Adrenal gland (tissue), 12 donors: ENCODE measurements around the gene TTYH3. TPM values are rescaled to one million over a fixed set of nuclear protein-coding genes. Genes with fewer than 3 reads are reported as not detected.
A peak's percentile ranks its signal among the peaks of the same experiment; 100 is the strongest.

Experiments used
- DNase-seq, 7 donors: peaks; one replicate each; pipeline ENCODE4 v3.0.0-alpha.2; 2019 to 2020
- H3K27ac ChIP-seq, 5 donors: fragments of 200-600 bp; sonication (generic) in 4 of 5; 1 replicate in 3 of 5; 2 replicates in 2 of 5; pipeline versions ENCODE4 v1.5.1 to v1.8.0; 2016 to 2020; ENCODE audit warnings: mild to moderate bottlenecking in 1 of 5
- H3K27me3 ChIP-seq: fragments of 200-600 bp; 2 replicates; pipeline ENCODE4 v1.8.0; 2021
- H3K36me3 ChIP-seq, 2 donors: fragments of 200-600 bp; replicated peaks in 1 of 2; 1 replicate in 1 of 2; 2 replicates in 1 of 2; pipeline versions ENCODE4 v1.5.1 to v1.8.0; 2018 to 2022
- H3K4me1 ChIP-seq, 2 donors: fragments of 200-600 bp; replicated peaks in 1 of 2; 1 replicate in 1 of 2; 2 replicates in 1 of 2; pipeline versions ENCODE4 v1.5.1 to v1.8.0; 2018 to 2021
- H3K4me3 ChIP-seq, 4 donors: fragments of 200-600 bp; sonication (generic) in 3 of 4; one replicate each; pipeline ENCODE4 v1.5.1; 2016 to 2018
- H3K9me3 ChIP-seq, 3 donors: fragments of 200-600 bp; sonication (generic) in 1 of 3; replicated peaks in 1 of 3; 1 replicate in 2 of 3; 2 replicates in 1 of 3; pipeline versions ENCODE4 v1.5.1 to v1.8.0; 2016 to 2021
- CTCF ChIP-seq, 6 experiments: fragments of 450-650 bp in 4 of 6; fragments of 200-600 bp in 2 of 6; sonication (generic) in 1 of 6; IDR thresholded peaks; 1 replicate in 5 of 6; 2 replicates in 1 of 6; pipeline versions ENCODE4 v1.5.1 to v1.8.0; 2016 to 2021; ENCODE audit warnings: antibody characterized with exemption in 6 of 6, mild to moderate bottlenecking in 2 of 6, moderate library complexity in 1 of 6
- POLR2A ChIP-seq, 2 donors: fragments of 450-650 bp; IDR thresholded peaks; one replicate each; pipeline ENCODE4 v1.6.1; 2017; ENCODE audit warnings: antibody characterized with exemption in 2 of 2, mild to moderate bottlenecking in 2 of 2, moderate library complexity in 1 of 2
- WGBS, 4 donors: extraction: QIAGEN DNeasy Blood & Tissue Kit in 2 of 4; methylation state at CpG; one replicate each; pipeline versions ENCODE4 v1.1.5 to v1.1.7; 2013 to 2017; 5-methylcytosine and 5-hydroxymethylcytosine counted together
- intact Hi-C, 2 donors: fragments of 100-400 bp; cut with DNase I; formaldehyde crosslinking; loops; one replicate each; pipeline versions ENCODE4 v1.14.1 to v1.15.0; 2022 to 2023
- polyA plus RNA-seq, 3 donors: library from polyadenylated mRNA; stranded (reverse); fragments of 200-250 nt in 2 of 3; fragments of 350-450 nt in 1 of 3; fragmentation: Illumina TruSeq in 1 of 3; extraction: RNeasy Lipid Tissue Mini Kit (QIAGEN cat#74804) in 1 of 3; gene quantifications; one replicate each; pipeline ENCODE4 v1.2.3, GENCODE V29; 2013 to 2014
- total RNA-seq, 9 donors: library from RNA; depleted of rRNA in 4 of 9; stranded (reverse); fragments of >200 nt in 4 of 9; fragments of 120-200 nt in 1 of 9; fragmentation: NEBNext Ultra II Directional in 1 of 9; extraction: Animal tissue kit (Norgen Biotek cat#: 25700) in 1 of 9; gene quantifications; one replicate each; pipeline versions ENCODE4 v1.1.0 to v1.2.4, GENCODE V29; 2013 to 2023
- donor health status: healthy with polysubstance abuse.
- donor health status: Bipolar disorder and iron deficiency.
- donor health status: DM: yes; HTN: yes; CAD: no.
- donor health status: DM: no; HTN: no; CAD: no.
- donor health status: DM: no; HTN: no; CAD: no.
- donor health status: DM: yes; HTN: yes; CAD: no.

The TTYH3 gene
- total and polyA plus RNA-seq, 12 donors, result 5.2 to 86.3 (median 53.2) TPM

GRCh38 chr7:2624293-2624886 lies 7.4 kb upstream of the TTYH3 start:
- 40 to 63% (median 56%) methylated on average over 6 to 18 of the region's 18 CpGs for WGBS, 4 donors
- Histone ChIP-seq H3K4me1 (peaks cover 23 to 41% of the 10 kb centered on the region in 2 donors), H3K9me3 (no peaks in the 10 kb centered on the region), H3K4me3 (no peak overlapping the region), H3K27ac (peak overlapping the region in 1 of 5 donors; percentile 38), H3K27me3 (no peaks in the 10 kb centered on the region), H3K36me3 (no peaks in the 10 kb centered on the region)
- intact Hi-C loops, result no loop called here
- DNase-seq, result no peak
- no peak for TF ChIP-seq CTCF (IDR thresholded peaks at IDR 0.05)
- no peak for TF ChIP-seq POLR2A (IDR thresholded peaks at IDR 0.05)

GRCh38 chr7:2626498-2627117 lies 5.2 kb upstream of the TTYH3 start:
- peak in 2 of 7 donors; percentile 25 to 42 for DNase-seq
- Histone ChIP-seq H3K9me3 (no peaks in the 10 kb centered on the region), H3K4me3 (no peak overlapping the region), H3K27ac (peak overlapping the region in 1 of 5 donors; percentile 42), H3K27me3 (no peaks in the 10 kb centered on the region), H3K4me1 (peaks cover 19 to 33% of the 10 kb centered on the region in 2 donors), H3K36me3 (no peaks in the 10 kb centered on the region)
- 60 to 75% (median 72%) methylated on average over 3 to 20 of the region's 20 CpGs for WGBS, 4 donors
- TF ChIP-seq CTCF (IDR thresholded peaks at IDR 0.05) (no peak), POLR2A (IDR thresholded peaks at IDR 0.05) (no peak)
- intact Hi-C loops, result no loop called here

GRCh38 chr7:2627258-2628129 lies 4.3 kb upstream of the TTYH3 start:
- no peak for DNase-seq
- H3K4me1 ChIP-seq, result peaks cover 16 to 27% of the 10 kb centered on the region in 2 donors
- no peaks in the 10 kb centered on the region for H3K9me3 ChIP-seq
- H3K36me3 ChIP-seq, result no peaks in the 10 kb centered on the region
- TF ChIP-seq CTCF (IDR thresholded peaks at IDR 0.05), result no peak
- no peak for TF ChIP-seq POLR2A (IDR thresholded peaks at IDR 0.05)
- intact Hi-C loops, result no loop called here
- H3K27ac ChIP-seq, result peak overlapping the region in 1 of 5 donors; percentile 42
- no peak overlapping the region for H3K4me3 ChIP-seq
- H3K27me3 ChIP-seq, result no peaks in the 10 kb centered on the region
- WGBS, 4 donors, result 83 to 86% (median 85%) methylated on average over 6 to 9 of the region's 9 CpGs

GRCh38 chr7:2628130-2628482 lies 3.7 kb upstream of the TTYH3 start:
- WGBS, 4 donors, result 76 to 88% (median 87%) methylated on average over 11 to 12 of the region's 12 CpGs
- H3K27ac ChIP-seq, result no peak overlapping the region
- H3K9me3 ChIP-seq, result no peaks in the 10 kb centered on the region
- no peak for TF ChIP-seq CTCF (IDR thresholded peaks at IDR 0.05)
- no peaks in the 10 kb centered on the region for H3K27me3 ChIP-seq
- no peaks in the 10 kb centered on the region for H3K36me3 ChIP-seq
- DNase-seq, result no peak
- intact Hi-C loops, result no loop called here
- no peak overlapping the region for H3K4me3 ChIP-seq
- peaks cover 12 to 25% of the 10 kb centered on the region in 2 donors for H3K4me1 ChIP-seq
